ENCODE results near the gene KLF15. TPM values are rescaled to one million over a fixed set of nuclear protein-coding genes. Genes with fewer than 3 reads are reported as not detected.
A peak's percentile ranks its signal among the peaks of the same experiment; 100 is the strongest.

KLF15 gene
- total RNA-seq, 1 donor from 2014 or later: 25.3 TPM

- Histone ChIP-seq H3K27ac (no peak overlapping the region), H3K9me3 (no peaks in the 10 kb centered on the region), H3K4me3 (no peak overlapping the region), H3K36me3 (no peaks in the 10 kb centered on the region), H3K27me3 (no peaks in the 10 kb centered on the region), H3K4me1 (no peaks in the 10 kb centered on the region)
- TF ChIP-seq POLR2AphosphoS5 (IDR thresholded peaks at IDR 0.05; ENCODE audit: insufficient read depth in 1 of 2, low read depth in 1 of 2): no peak
- no peak for TF ChIP-seq CTCF (IDR thresholded peaks at IDR 0.05)
- TF ChIP-seq POLR2A (IDR thresholded peaks at IDR 0.05): no peak
- peak in 1 of 2 donors; percentile 34 for DNase-seq (ENCODE audit: extremely low spot score in 2 of 2)
- intact Hi-C loops (cut with DNase I): no loop called here
Observed at GRCh38 chr3:126312341-126312740, 44.9 kb downstream of the KLF15 start.

GRCh38 chr3:126311338-126311978 lies 45.8 kb downstream of the KLF15 start:
- Histone ChIP-seq H3K27me3 (no peaks in the 10 kb centered on the region), H3K27ac (no peak overlapping the region), H3K9me3 (no peaks in the 10 kb centered on the region), H3K36me3 (no peaks in the 10 kb centered on the region), H3K4me1 (no peaks in the 10 kb centered on the region), H3K4me3 (no peak overlapping the region)
- no peak for TF ChIP-seq POLR2A (IDR thresholded peaks at IDR 0.05)
- peak; percentile 64 to 88 for DNase-seq (ENCODE audit: extremely low spot score in 2 of 2)
- intact Hi-C loops (cut with DNase I): no loop called here

- H3K27me3 ChIP-seq: no peaks in the 10 kb centered on the region
- no peaks in the 10 kb centered on the region for H3K36me3 ChIP-seq
- intact Hi-C loops (cut with DNase I): no loop called here
- H3K27ac ChIP-seq: no peak overlapping the region
- TF ChIP-seq CTCF (IDR thresholded peaks at IDR 0.05) (no peak), POLR2A (IDR thresholded peaks at IDR 0.05) (no peak), POLR2AphosphoS5 (IDR thresholded peaks at IDR 0.05; ENCODE audit: insufficient read depth in 1 of 2, low read depth in 1 of 2) (no peak)
- no peaks in the 10 kb centered on the region for H3K9me3 ChIP-seq
- peak in 1 of 2 donors; percentile 47 for DNase-seq (ENCODE audit: extremely low spot score in 2 of 2)
- no peaks in the 10 kb centered on the region for H3K4me1 ChIP-seq
- no peak overlapping the region for H3K4me3 ChIP-seq
Observed at GRCh38 chr3:126310816-126311215, 46.4 kb downstream of the KLF15 start.

GRCh38 chr3:126309861-126310655 lies 47.1 kb downstream of the KLF15 start:
- no peak for TF ChIP-seq POLR2AphosphoS5 (IDR thresholded peaks at IDR 0.05; ENCODE audit: insufficient read depth in 1 of 2, low read depth in 1 of 2)
- no peak for TF ChIP-seq CTCF (IDR thresholded peaks at IDR 0.05)
- TF ChIP-seq POLR2A (IDR thresholded peaks at IDR 0.05): no peak
- H3K4me3 ChIP-seq: no peak overlapping the region
- intact Hi-C loops (cut with DNase I): no loop called here
- no peaks in the 10 kb centered on the region for H3K36me3 ChIP-seq
- no peak overlapping the region for H3K27ac ChIP-seq
- H3K9me3 ChIP-seq: no peaks in the 10 kb centered on the region
- peak in 1 of 2 donors; percentile 42 for DNase-seq (ENCODE audit: extremely low spot score in 2 of 2)
- H3K27me3 ChIP-seq: no peaks in the 10 kb centered on the region
- no peaks in the 10 kb centered on the region for H3K4me1 ChIP-seq

- Histone ChIP-seq H3K27me3 (no peaks in the 10 kb centered on the region), H3K27ac (no peak overlapping the region), H3K9me3 (no peaks in the 10 kb centered on the region), H3K4me1 (no peaks in the 10 kb centered on the region), H3K36me3 (no peaks in the 10 kb centered on the region), H3K4me3 (no peak overlapping the region)
- no peak for TF ChIP-seq POLR2A (IDR thresholded peaks at IDR 0.05)
- TF ChIP-seq POLR2AphosphoS5 (IDR thresholded peaks at IDR 0.05; ENCODE audit: insufficient read depth in 1 of 2, low read depth in 1 of 2): no peak
- TF ChIP-seq CTCF (IDR thresholded peaks at IDR 0.05): no peak
- intact Hi-C loops (cut with DNase I): no loop called here
- DNase-seq (ENCODE audit: extremely low spot score in 2 of 2): peak in 1 of 2 donors; percentile 58
Observed at GRCh38 chr3:126309165-126309564, 48.0 kb downstream of the KLF15 start.

All from vagina (tissue), 2 donors.